NCI-H1417 (cell line): ENCODE data around the gene POGK.

Experiments
- DNase-seq, 3 experiments: peaks; one replicate each; lab custom pipeline; 2025; lab: John Stamatoyannopoulos, UW

Gene POGK

GRCh38 chr1:166903232-166903631, 64.0 kb downstream of the POGK start:
- no peak for DNase-seq

- no peak for DNase-seq
Measured at GRCh38 chr1:166905136-166905535, 65.9 kb downstream of the POGK start.

GRCh38 chr1:166905900-166906299, 66.6 kb downstream of the POGK start:
- DNase-seq = no peak
